ENCODE measurements around the gene FBXL2.

- TF ChIP-seq MAX (IDR thresholded peaks at IDR 0.05): no peak
- no peak for TF ChIP-seq CTCF (IDR thresholded peaks at IDR 0.05)
- TF ChIP-seq POLR2A (IDR thresholded peaks at IDR 0.05; ENCODE audit: low read length): no peak
- no peak for TF ChIP-seq CEBPB (IDR thresholded peaks at IDR 0.05)
- no peak for TF ChIP-seq SMC3 (IDR thresholded peaks at IDR 0.05)
- TF ChIP-seq REST (IDR thresholded peaks at IDR 0.05): no peak
- TF ChIP-seq KDM1A (IDR thresholded peaks at IDR 0.05; ENCODE audit: low read depth): no peak
- TF ChIP-seq POLR2AphosphoS2 (conservative IDR thresholded peaks at IDR 0.05; ENCODE audit: low read length): no peak
- no peak for TF ChIP-seq HOXB5 (CRISPR knock-in tag; IDR thresholded peaks at IDR 0.05)
- no peak for TF ChIP-seq USF2 (IDR thresholded peaks at IDR 0.05)
- TF ChIP-seq JUN (IDR thresholded peaks at IDR 0.05): no peak
- no peak for TF ChIP-seq BCL3 (IDR thresholded peaks at IDR 0.05)
- TF ChIP-seq EP300 (IDR thresholded peaks at IDR 0.05): no peak
Measured at GRCh38 chr3:33401781-33402180, 124.5 kb downstream of the FBXL2 start.
